Spleen (tissue), 7 donors: ENCODE results near the gene PKD1L1.

Experiments used
- CTCF ChIP-seq, 11 experiments: fragments of 200-600 bp in 7 of 11; fragments of 450-650 bp in 4 of 11; sonication (generic) in 4 of 11; IDR thresholded peaks in 8 of 11; conservative IDR thresholded peaks in 3 of 11; 1 replicate in 7 of 11; 2 replicates in 4 of 11; pipeline versions ENCODE4 v1.4.0 to v1.8.0; 2016 to 2021; ENCODE audit warnings: antibody characterized with exemption in 11 of 11, inconsistent platforms in 4 of 11, mild to moderate bottlenecking in 1 of 11
- POLR2A ChIP-seq, 3 donors: fragments of 450-650 bp; IDR thresholded peaks; one replicate each; pipeline ENCODE4 v1.5.1; 2017; ENCODE audit warnings: antibody characterized with exemption in 3 of 3, mild to moderate bottlenecking in 1 of 3
- POLR2AphosphoS5 ChIP-seq, 3 donors: sonication (generic); formaldehyde crosslinking; IDR thresholded peaks; one replicate each; pipeline ENCODE4 v1.5.1; 2017; ENCODE audit warnings: antibody characterized with exemption in 3 of 3
- donor health status: DM: no; HTN: no; CAD: no; lungs with moderate emphysema.
- donor health status: DM: no; HTN: no; CAD: no.
- donor health status: DM: no; HTN: no; CAD: no.

- no peak for TF ChIP-seq CTCF (IDR thresholded peaks at IDR 0.05 in 8 of 11, conservative IDR thresholded peaks at IDR 0.05 in 3 of 11)
- TF ChIP-seq POLR2A (IDR thresholded peaks at IDR 0.05) = no peak
- no peak for TF ChIP-seq POLR2AphosphoS5 (IDR thresholded peaks at IDR 0.05)
These were observed 46.7 kb downstream of the PKD1L1 start for GRCh38 chr7:47901542-47901941.
